Stimulated activated CD8-positive, alpha-beta memory T cell treated with anti-CD3 and anti-CD28 coated beads, Interleukin-4, amount 100 ng/mL, for 1 hour (primary cell): ENCODE data around the gene RUNX3.
"Not testable (repeated sequence)": the region's sequence is repeated elsewhere in the genome, so short reads cannot be mapped to it uniquely, and the experiment has no call there.

ENCODE experiments used
- DNase-seq, 2 donors: peaks; one replicate each; pipeline ENCODE4 v3.0.0-alpha.2; 2020; ENCODE audit warnings: low read depth in 2 of 2, low spot score in 1 of 2

Gene RUNX3

GRCh38 chr1:24930260-24931145 is at the start of gene RUNX3:
RUNX3 (minus strand) TSS chr1:24930276; CDS start chr1:24929868, 408 bp downstream.
- DNase-seq, result peak; percentile 71 to 87

GRCh38 chr1:24979232-24979631 is 49.2 kb upstream of the RUNX3 start:
- not testable (repeated sequence) for DNase-seq

- DNase-seq, result no peak
Observed at GRCh38 chr1:24978383-24979032, 48.4 kb upstream of the RUNX3 start.

- no peak for DNase-seq
Observed at GRCh38 chr1:24975391-24975790, 45.3 kb upstream of the RUNX3 start.

GRCh38 chr1:24973315-24973714 is 43.2 kb upstream of the RUNX3 start:
- no peak for DNase-seq

- DNase-seq, result no peak
Observed at GRCh38 chr1:24972915-24973242, 42.8 kb upstream of the RUNX3 start.

- no peak for DNase-seq
Observed at GRCh38 chr1:24972221-24972914, 42.3 kb upstream of the RUNX3 start.

GRCh38 chr1:24970926-24971875 is 41.1 kb upstream of the RUNX3 start:
- no peak for DNase-seq

- DNase-seq, result no peak
Observed at GRCh38 chr1:24970399-24970753, 40.3 kb upstream of the RUNX3 start.

GRCh38 chr1:24969596-24970398 is 39.7 kb upstream of the RUNX3 start:
- no peak for DNase-seq

GRCh38 chr1:24968941-24969585 is 39.0 kb upstream of the RUNX3 start:
- DNase-seq, result no peak

GRCh38 chr1:24967962-24968361 is 37.9 kb upstream of the RUNX3 start:
- no peak for DNase-seq

GRCh38 chr1:24967555-24967954 is 37.5 kb upstream of the RUNX3 start:
- no peak for DNase-seq

- peak in 1 of 2 donors; percentile 46 for DNase-seq
Observed at GRCh38 chr1:24966724-24967346, 36.8 kb upstream of the RUNX3 start.

GRCh38 chr1:24966121-24966723 is 36.1 kb upstream of the RUNX3 start:
- DNase-seq, result no peak

GRCh38 chr1:24965571-24965930 is 35.5 kb upstream of the RUNX3 start:
- DNase-seq, result no peak

GRCh38 chr1:24964811-24965570 is 34.9 kb upstream of the RUNX3 start:
- DNase-seq, result peak; percentile 60 to 74
